Neural progenitor cell (in vitro differentiated cells): Measurements from ENCODE around the gene ZBTB20. TPM values are rescaled to one million over a fixed set of nuclear protein-coding genes. Genes with fewer than 3 reads are reported as not detected.
A peak's percentile ranks its signal among the peaks of the same experiment; 100 is the strongest.

Source experiments
- DNase-seq: peaks from one replicate; pipeline ENCODE4 v3.0.0-alpha.2; 2016; ENCODE audit warnings: low spot score
- H2AFZ ChIP-seq: fragments of 200-600 bp; sonication (generic); replicated peaks from 2 replicates; pipeline ENCODE4 v1.6.1; 2016; ENCODE audit warnings: antibody characterized with exemption
- H3F3A ChIP-seq: fragments of 200-600 bp; sonication (generic); 2 replicates; pipeline ENCODE4 v1.6.1; 2016; ENCODE audit warnings: antibody characterized with exemption, low read depth
- H3K27ac ChIP-seq: fragments of 200-600 bp; sonication (generic); 2 replicates; pipeline ENCODE4 v1.5.1; 2016; ENCODE audit warnings: mild to moderate bottlenecking
- H3K27me3 ChIP-seq: fragments of 200-600 bp; sonication (generic); 2 replicates; pipeline ENCODE4 v1.6.1; 2016; ENCODE audit warnings: mild to moderate bottlenecking, moderate library complexity
- H3K36me3 ChIP-seq: fragments of 200-600 bp; sonication (generic); 2 replicates; pipeline ENCODE4 v1.5.1; 2016
- H3K4me1 ChIP-seq: fragments of 200-600 bp; sonication (generic); 2 replicates; pipeline ENCODE4 v1.6.1; 2016; ENCODE audit warnings: mixed run types
- H3K4me2 ChIP-seq: fragments of 200-600 bp; sonication (generic); 2 replicates; pipeline ENCODE4 v1.6.1; 2016
- H3K4me3 ChIP-seq: fragments of 200-600 bp; sonication (generic); 2 replicates; pipeline ENCODE4 v1.5.1; 2016
- H3K79me2 ChIP-seq: fragments of 200-600 bp; sonication (generic); 2 replicates; pipeline ENCODE4 v1.6.1; 2016; ENCODE audit warnings: low read depth
- H3K9ac ChIP-seq: fragments of 200-600 bp; sonication (generic); 2 replicates; pipeline ENCODE4 v1.6.1; 2016
- H3K9me3 ChIP-seq: fragments of 200-600 bp; sonication (generic); 2 replicates; pipeline ENCODE4 v1.5.1; 2016; ENCODE audit warnings: low read depth
- H4K20me1 ChIP-seq: fragments of 200-600 bp; sonication (generic); 2 replicates; pipeline ENCODE4 v1.6.1; 2016; ENCODE audit warnings: low read depth
- H3K27ac Mint-ChIP-seq: 3 replicates; pipeline ENCODE4 v1.8.0; 2021; ENCODE audit warnings: mixed read lengths
- H3K27me3 Mint-ChIP-seq: 2 replicates; pipeline ENCODE4 v1.8.0; 2022; ENCODE audit warnings: low read depth, mild to moderate bottlenecking, inconsistent platforms, moderate library complexity, mixed read lengths; ENCODE audit not compliant: insufficient read depth
- H3K36me3 Mint-ChIP-seq: 3 replicates; pipeline ENCODE4 v1.8.0; 2021; ENCODE audit warnings: mixed read lengths
- H3K4me1 Mint-ChIP-seq: 3 replicates; pipeline ENCODE4 v1.8.0; 2021; ENCODE audit warnings: mixed read lengths
- H3K4me3 Mint-ChIP-seq: 3 replicates; pipeline ENCODE4 v1.8.0; 2021; ENCODE audit warnings: mild to moderate bottlenecking, moderate library complexity, mixed read lengths
- H3K9me3 Mint-ChIP-seq: 3 replicates; pipeline ENCODE4 v1.8.0; 2020; ENCODE audit warnings: mixed read lengths
- CTCF ChIP-seq: fragments of 200-600 bp; sonication (generic); IDR thresholded peaks from 2 replicates; pipeline ENCODE4 v1.5.1; 2017; ENCODE audit warnings: antibody characterized with exemption, mild to moderate bottlenecking
- EZH2 ChIP-seq: fragments of 200-600 bp; sonication (generic); IDR thresholded peaks from 2 replicates; pipeline ENCODE4 v1.6.1; 2017; ENCODE audit warnings: antibody characterized with exemption, mild to moderate bottlenecking, moderate library complexity
- EZH2phosphoT487 ChIP-seq: fragments of 200-600 bp; sonication (generic); IDR thresholded peaks from 2 replicates; pipeline ENCODE4 v1.6.1; 2017; ENCODE audit warnings: antibody characterized with exemption
- total RNA-seq: library from RNA; depleted of rRNA; stranded (reverse); fragments of >200 nt; gene quantifications from 2 replicates; pipeline ENCODE4 v1.2.3, GENCODE V29; 2015; ENCODE audit warnings: low replicate concordance

ZBTB20 gene
- total RNA-seq, 1 donor from 2014 or later: 1.9 TPM

- Histone ChIP-seq H3K27ac (no peak overlapping the region), H4K20me1 (no peaks in the 10 kb centered on the region), H3F3A (no peaks in the 10 kb centered on the region), H3K4me3 (no peak overlapping the region), H3K79me2 (no peaks in the 10 kb centered on the region), H2AFZ (no peak overlapping the region), H3K4me1 (no peaks in the 10 kb centered on the region), H3K4me2 (no peak overlapping the region), H3K27me3 (no peaks in the 10 kb centered on the region), H3K9ac (no peak overlapping the region), H3K9me3 (no peaks in the 10 kb centered on the region), H3K36me3 (no peaks in the 10 kb centered on the region)
- H3K27ac Mint-ChIP-seq: peak overlapping the region; percentile 98
- peaks cover 21% of the 10 kb centered on the region for H3K4me1 Mint-ChIP-seq
- H3K36me3 Mint-ChIP-seq: peaks cover 1% of the 10 kb centered on the region
- peaks cover 14% of the 10 kb centered on the region for H3K9me3 Mint-ChIP-seq
- peak; percentile 8 for DNase-seq
- TF ChIP-seq EZH2 (no peak), CTCF (no peak), EZH2phosphoT487 (no peak)
- H3K4me3 Mint-ChIP-seq: peak overlapping the region; percentile 74
- no peaks in the 10 kb centered on the region for H3K27me3 Mint-ChIP-seq
These were observed 75.5 kb downstream of the ZBTB20 start for GRCh38 chr3:115071601-115072000.

- Mint-ChIP-seq H3K36me3 (peaks cover 1% of the 10 kb centered on the region), H3K4me3 (no peak overlapping the region), H3K4me1 (peaks cover 21% of the 10 kb centered on the region), H3K9me3 (peaks cover 10% of the 10 kb centered on the region), H3K27ac (peak overlapping the region; percentile 98), H3K27me3 (no peaks in the 10 kb centered on the region)
- Histone ChIP-seq H3K27me3 (no peaks in the 10 kb centered on the region), H4K20me1 (no peaks in the 10 kb centered on the region), H3K9me3 (no peaks in the 10 kb centered on the region), H3K9ac (no peak overlapping the region), H3K4me1 (no peaks in the 10 kb centered on the region), H3K4me3 (no peak overlapping the region), H3F3A (no peaks in the 10 kb centered on the region), H3K27ac (no peak overlapping the region), H2AFZ (no peak overlapping the region), H3K4me2 (no peak overlapping the region), H3K79me2 (no peaks in the 10 kb centered on the region), H3K36me3 (no peaks in the 10 kb centered on the region)
- TF ChIP-seq EZH2phosphoT487: no peak
- DNase-seq: no peak
These were observed 75.9 kb downstream of the ZBTB20 start for GRCh38 chr3:115071166-115071565.

- Mint-ChIP-seq H3K4me1 (peaks cover 21% of the 10 kb centered on the region), H3K27ac (no peak overlapping the region), H3K9me3 (no peaks in the 10 kb centered on the region), H3K36me3 (peaks cover 1% of the 10 kb centered on the region), H3K27me3 (no peaks in the 10 kb centered on the region), H3K4me3 (no peak overlapping the region)
- H4K20me1 ChIP-seq: no peaks in the 10 kb centered on the region
- TF ChIP-seq CTCF (no peak), EZH2phosphoT487 (no peak), EZH2 (no peak)
- no peak overlapping the region for H2AFZ ChIP-seq
- no peaks in the 10 kb centered on the region for H3K79me2 ChIP-seq
- no peaks in the 10 kb centered on the region for H3F3A ChIP-seq
- no peak overlapping the region for H3K4me3 ChIP-seq
- no peak overlapping the region for H3K27ac ChIP-seq
- no peak overlapping the region for H3K9ac ChIP-seq
- no peaks in the 10 kb centered on the region for H3K9me3 ChIP-seq
- no peaks in the 10 kb centered on the region for H3K27me3 ChIP-seq
- H3K36me3 ChIP-seq: no peaks in the 10 kb centered on the region
- no peak overlapping the region for H3K4me2 ChIP-seq
- no peaks in the 10 kb centered on the region for H3K4me1 ChIP-seq
- no peak for DNase-seq
These were observed 78.3 kb downstream of the ZBTB20 start for GRCh38 chr3:115068799-115069198.

GRCh38 chr3:115062412-115062956 lies 84.6 kb downstream of the ZBTB20 start:
- peaks cover 5% of the 10 kb centered on the region for H3K36me3 Mint-ChIP-seq
- H3K4me3 ChIP-seq: no peak overlapping the region
- no peaks in the 10 kb centered on the region for H3K27me3 Mint-ChIP-seq
- H3K27ac Mint-ChIP-seq: no peak overlapping the region
- no peak overlapping the region for H3K27ac ChIP-seq
- no peaks in the 10 kb centered on the region for H3K27me3 ChIP-seq
- no peaks in the 10 kb centered on the region for H3K4me1 ChIP-seq
- H4K20me1 ChIP-seq: no peaks in the 10 kb centered on the region
- H3K4me2 ChIP-seq: no peak overlapping the region
- no peaks in the 10 kb centered on the region for H3K9me3 ChIP-seq
- H3K9ac ChIP-seq: no peak overlapping the region
- DNase-seq: no peak
- H2AFZ ChIP-seq: no peak overlapping the region
- H3K36me3 ChIP-seq: no peaks in the 10 kb centered on the region
- peaks cover 8% of the 10 kb centered on the region for H3K9me3 Mint-ChIP-seq
- H3K4me1 Mint-ChIP-seq: no peaks in the 10 kb centered on the region
- H3K79me2 ChIP-seq: no peaks in the 10 kb centered on the region
- no peak overlapping the region for H3K4me3 Mint-ChIP-seq
- TF ChIP-seq EZH2 (no peak), EZH2phosphoT487 (no peak), CTCF (no peak)
- no peaks in the 10 kb centered on the region for H3F3A ChIP-seq
